Measurements from ENCODE around the gene PRM2. TPM values are rescaled to one million over a fixed set of nuclear protein-coding genes. Genes with fewer than 3 reads are reported as not detected.
"Not testable (repeated sequence)": the region's sequence is repeated elsewhere in the genome, so short reads cannot be mapped to it uniquely, and the experiment has no call there.

PRM2 gene
- polyA plus RNA-seq, 1 of the 3 experiments (the other 2 are of a cell fraction), result not detected

GRCh38 chr16:11290102-11290893 is 14.0 kb upstream of the PRM2 start:
- TF ChIP-seq RAD21 (IDR thresholded peaks at IDR 0.05; ENCODE audit: low read length), result no peak
- TF ChIP-seq TEAD4 (IDR thresholded peaks at IDR 0.05; ENCODE audit: borderline replicate concordance, insufficient read depth), result no peak
- TF ChIP-seq EZH2phosphoT487 (IDR thresholded peaks at IDR 0.05; ENCODE audit: borderline replicate concordance, low read depth), result no peak
- TF ChIP-seq NFIC (IDR thresholded peaks at IDR 0.05; ENCODE audit: borderline replicate concordance), result no peak
- no peak for TF ChIP-seq CTCF (IDR thresholded peaks at IDR 0.05)
- no peak for TF ChIP-seq RXRA (IDR thresholded peaks at IDR 0.05; ENCODE audit: borderline replicate concordance, low read depth)
- TF ChIP-seq REST (IDR thresholded peaks at IDR 0.05; ENCODE audit: low read depth, low read length), result no peak
- TF ChIP-seq CHD2 (IDR thresholded peaks at IDR 0.05; ENCODE audit: low read length, partially characterized antibody), result no peak
- TF ChIP-seq IRF3 (IDR thresholded peaks at IDR 0.05; ENCODE audit: low read depth, low read length), result no peak
- TF ChIP-seq SMC3 (IDR thresholded peaks at IDR 0.05; ENCODE audit: low read depth, low read length), result no peak
- TF ChIP-seq RCOR1 (IDR thresholded peaks at IDR 0.05; ENCODE audit: low read length), result no peak
- TF ChIP-seq TAF1 (IDR thresholded peaks at IDR 0.05; ENCODE audit: borderline replicate concordance, low read depth, low read length), result no peak
- no peak for TF ChIP-seq GABPA (IDR thresholded peaks at IDR 0.05; ENCODE audit: low read depth)
- no peak for TF ChIP-seq MEF2A (IDR thresholded peaks at IDR 0.05; ENCODE audit: borderline replicate concordance, low read depth)
- TF ChIP-seq FOXM1 (IDR thresholded peaks at IDR 0.05; ENCODE audit: low read depth), result no peak
- no peak for TF ChIP-seq TCF12 (IDR thresholded peaks at IDR 0.05)
- TF ChIP-seq, protein P1, sequence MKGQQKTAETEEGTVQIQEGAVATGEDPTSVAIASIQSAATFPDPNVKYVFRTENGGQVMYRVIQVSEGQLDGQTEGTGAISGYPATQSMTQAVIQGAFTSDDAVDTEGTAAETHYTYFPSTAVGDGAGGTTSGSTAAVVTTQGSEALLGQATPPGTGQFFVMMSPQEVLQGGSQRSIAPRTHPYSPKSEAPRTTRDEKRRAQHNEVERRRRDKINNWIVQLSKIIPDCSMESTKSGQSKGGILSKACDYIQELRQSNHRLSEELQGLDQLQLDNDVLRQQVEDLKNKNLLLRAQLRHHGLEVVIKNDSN (IDR thresholded peaks at IDR 0.05; ENCODE audit: borderline replicate concordance, low read depth), result no peak
- no peak for TF ChIP-seq RFX5 (IDR thresholded peaks at IDR 0.05; ENCODE audit: low read length)
- Histone ChIP-seq H4K20me1 (ENCODE audit: insufficient read depth) (no peaks in the 10 kb centered on the region), H3K79me2 (ENCODE audit: insufficient read depth) (no peaks in the 10 kb centered on the region), H3K27ac (ENCODE audit: low read depth in 2 of 2, low read length in 1 of 2) (no peak overlapping the region), H3K4me1 (ENCODE audit: control insufficient read depth in 1 of 2, insufficient read depth in 2 of 2, low read depth in 1 of 2, low read length in 1 of 2) (no peaks in the 10 kb centered on the region), H3K4me2 (no peak overlapping the region), H3K9me2 (no peaks in the 10 kb centered on the region), H3K4me3 (ENCODE audit: low read depth in 2 of 2, low read length in 1 of 2) (no peak overlapping the region), H3K27me3 (ENCODE audit: insufficient read depth) (no peaks in the 10 kb centered on the region; the same call in 1 of the 2 replicates), H3K9ac (no peak overlapping the region), H3F3A (replicated peaks; ENCODE audit: insufficient read depth) (no peaks in the 10 kb centered on the region), H3K36me3 (replicated peaks in 1 of 2; ENCODE audit: control insufficient read depth in 1 of 2, insufficient read depth in 2 of 2, low read length in 1 of 2) (no peaks in the 10 kb centered on the region), H2AFZ (ENCODE audit: low read depth) (no peak overlapping the region), H3K9me3 (no peaks in the 10 kb centered on the region)
- ChIA-PET POLR2A (no interaction called here), CTCF (no interaction called here)
- DNase-seq, result no peak
- WGBS (ENCODE audit: low lambda C conversion rate), result 73% methylated on average over 8 of the region's 8 CpGs

DNA sequence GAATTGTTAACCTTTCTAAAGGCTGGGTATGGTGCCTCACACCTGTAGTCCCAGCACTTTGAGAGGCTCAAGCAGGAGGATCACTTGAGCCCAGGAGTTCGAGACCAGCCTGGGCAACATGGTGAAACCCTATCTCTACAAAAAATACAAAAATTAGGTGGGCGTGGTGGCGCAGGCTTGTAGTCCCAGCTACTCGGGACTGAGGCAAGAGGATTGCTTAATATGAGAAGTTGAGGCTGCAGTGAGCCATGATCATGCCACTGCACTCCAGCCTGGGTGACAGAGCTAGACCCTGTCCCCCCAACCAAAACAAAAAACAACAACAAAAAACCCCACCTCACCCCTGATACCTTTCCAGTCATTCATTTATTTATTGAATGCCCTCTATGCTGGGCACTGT is 13.4 kb upstream of the PRM2 start:
- H3K4me1 ChIP-seq (ENCODE audit: control insufficient read depth in 1 of 2, insufficient read depth in 2 of 2, low read depth in 1 of 2, low read length in 1 of 2); DNase-seq; H3K36me3 ChIP-seq (replicated peaks in 1 of 2; ENCODE audit: control insufficient read depth in 1 of 2, insufficient read depth in 2 of 2, low read length in 1 of 2); H3K9ac ChIP-seq; H3K27ac ChIP-seq (ENCODE audit: low read depth in 2 of 2, low read length in 1 of 2); POLR2A ChIA-PET; H3F3A ChIP-seq (replicated peaks; ENCODE audit: insufficient read depth); H4K20me1 ChIP-seq (ENCODE audit: insufficient read depth); H3K79me2 ChIP-seq (ENCODE audit: insufficient read depth); H3K9me3 ChIP-seq; H2AFZ ChIP-seq (ENCODE audit: low read depth); H3K4me2 ChIP-seq; H3K27me3 ChIP-seq (ENCODE audit: insufficient read depth); H3K9me2 ChIP-seq; H3K4me3 ChIP-seq (ENCODE audit: low read depth in 2 of 2, low read length in 1 of 2): not testable (repeated sequence)
- WGBS (ENCODE audit: low lambda C conversion rate), result 69% methylated on average over 4 of the region's 4 CpGs
- CTCF ChIA-PET, result interaction anchor here (0.6 kb wide), 1 partner anchor 13 kb away, joined by 3 read pairs; no protein-coding TSS in a partner anchor

Data from SK-N-SH (cell line).